SJSA1 (cell line): ENCODE measurements around the gene ABR. TPM values are rescaled to one million over a fixed set of nuclear protein-coding genes. Genes with fewer than 3 reads are reported as not detected.

Experiments
- DNase-seq, 2 experiments: peaks; one replicate each; pipeline ENCODE4 v3.0.0-alpha.2; 2015 to 2020; ENCODE audit warnings: low spot score in 2 of 2, low read depth in 1 of 2
- H3K27ac ChIP-seq: fragments of 250-450 bp; sonication (Bioruptor Pico); 2 replicates; pipeline ENCODE4 v1.5.1; 2020; ENCODE audit warnings: mild to moderate bottlenecking, moderate library complexity
- H3K27me3 ChIP-seq: fragments of 250-450 bp; sonication (Bioruptor Pico); replicated peaks from 2 replicates; pipeline ENCODE4 v1.5.1; 2020; ENCODE audit warnings: mild to moderate bottlenecking, moderate library complexity
- H3K36me3 ChIP-seq: fragments of 250-450 bp; sonication (Bioruptor Pico); 2 replicates; pipeline ENCODE4 v1.5.1; 2020; ENCODE audit warnings: mild to moderate bottlenecking
- H3K4me1 ChIP-seq: fragments of 250-450 bp; sonication (Bioruptor Pico); replicated peaks from 2 replicates; pipeline ENCODE4 v1.6.1; 2021; ENCODE audit warnings: mild to moderate bottlenecking
- H3K4me3 ChIP-seq: fragments of 250-450 bp; sonication (Bioruptor Pico); 2 replicates; pipeline ENCODE4 v1.5.1; 2020; ENCODE audit warnings: mild to moderate bottlenecking
- H3K9me3 ChIP-seq: fragments of 250-450 bp; sonication (Bioruptor Pico); replicated peaks from 2 replicates; pipeline ENCODE4 v1.5.1; 2020; ENCODE audit warnings: mild to moderate bottlenecking
- total RNA-seq: library from RNA; depleted of rRNA; stranded (reverse); fragments of >200 nt; shearing (Covaris generic); gene quantifications from 2 replicates; pipeline ENCODE4 v1.2.3, GENCODE V29; 2014

Gene ABR
- total RNA-seq, 1 experiment from 2014 or later: 16.7 TPM

DNA sequence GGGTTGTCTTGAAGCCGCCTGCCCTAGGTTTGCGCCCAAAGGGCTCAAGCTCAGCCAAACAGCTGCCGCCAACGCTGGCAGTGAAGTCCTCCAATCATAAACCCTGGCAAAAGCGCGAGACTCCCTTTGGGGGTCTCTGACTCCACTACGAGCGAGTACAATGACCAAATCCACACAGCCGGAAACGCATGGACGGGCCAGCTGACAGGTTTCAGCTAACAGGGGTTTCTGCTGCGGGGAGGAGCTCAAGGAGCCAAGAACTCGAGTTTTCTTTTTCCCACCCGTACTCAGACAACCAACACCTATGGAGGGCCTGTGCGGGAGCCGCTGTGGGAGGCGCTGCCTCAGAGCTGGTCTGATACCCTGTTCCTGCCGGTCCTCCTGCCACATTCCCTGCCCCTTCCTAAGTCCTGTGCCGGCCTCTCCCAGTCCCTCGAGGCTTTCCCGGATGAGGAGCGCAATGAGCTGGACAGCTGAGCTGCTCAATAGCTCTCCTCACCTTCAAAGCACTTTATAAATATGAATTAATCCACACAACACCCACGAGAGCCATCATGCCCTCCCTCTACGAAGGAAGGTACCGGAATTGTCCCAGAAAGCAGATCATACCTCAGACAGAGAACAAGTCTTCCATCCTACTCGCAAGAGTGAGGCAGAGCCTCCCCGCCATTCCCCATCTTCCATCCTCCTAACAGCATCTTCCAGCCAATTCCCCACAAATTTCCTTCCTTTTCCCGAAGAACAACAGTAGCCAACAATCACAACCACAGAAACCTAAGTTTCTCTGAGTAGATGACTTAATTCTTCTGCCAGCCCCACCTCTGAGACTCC lies 6.1 kb downstream of the ABR start:
- no peaks in the 10 kb centered on the region for H3K27me3 ChIP-seq

DNA sequence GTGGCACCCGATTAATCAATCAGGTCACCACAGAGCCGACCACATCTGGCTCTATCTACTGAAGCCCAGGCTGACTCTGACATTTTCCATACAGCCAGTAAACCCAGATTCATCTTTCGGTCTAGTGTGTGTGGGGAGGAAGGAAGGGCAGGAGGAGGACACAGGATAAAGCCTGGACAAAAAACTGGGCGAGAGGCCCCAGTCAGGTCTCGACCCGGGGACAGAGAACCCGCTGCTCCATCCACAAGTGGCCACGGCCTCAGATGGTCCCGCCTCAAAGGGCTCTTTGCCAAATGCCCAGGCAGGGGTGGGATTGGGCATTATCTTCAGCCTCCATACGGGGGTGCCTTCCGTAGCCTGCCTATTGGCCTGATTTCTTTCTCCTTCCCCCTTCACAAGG lies 7.8 kb downstream of the ABR start:
- no peak overlapping the region for H3K4me3 ChIP-seq
- no peak overlapping the region for H3K27ac ChIP-seq
- no peaks in the 10 kb centered on the region for H3K9me3 ChIP-seq
- H3K36me3 ChIP-seq: no peaks in the 10 kb centered on the region
- H3K27me3 ChIP-seq: no peaks in the 10 kb centered on the region
- H3K4me1 ChIP-seq: peaks cover 2% of the 10 kb centered on the region
- DNase-seq: no peak

More for the DNA sequence above, 6.1 kb downstream of the ABR start:
- H3K27ac ChIP-seq: no peak overlapping the region
- no peak overlapping the region for H3K4me3 ChIP-seq
- no peak for DNase-seq
- peaks cover 11% of the 10 kb centered on the region for H3K4me1 ChIP-seq
- H3K36me3 ChIP-seq: no peaks in the 10 kb centered on the region
- H3K9me3 ChIP-seq: no peaks in the 10 kb centered on the region

DNA sequence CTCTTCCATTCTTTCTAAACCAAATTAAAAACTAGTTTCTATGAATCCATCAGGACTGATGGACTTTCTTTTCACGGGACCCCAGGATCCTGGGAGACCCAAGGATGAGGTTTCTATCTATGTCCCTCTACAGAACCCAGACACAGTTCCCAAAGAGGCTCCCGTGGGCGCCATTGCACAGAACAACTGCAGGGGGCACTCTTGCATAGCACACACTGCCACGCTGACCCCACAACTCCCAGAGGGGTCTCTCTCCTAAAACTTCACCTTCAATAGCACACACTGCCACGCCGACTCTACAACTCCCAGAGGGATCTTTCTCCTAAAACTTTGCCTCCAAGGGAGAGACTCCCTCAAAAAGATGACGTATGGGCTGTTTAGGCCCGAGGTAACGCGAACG lies 9.0 kb downstream of the ABR start:
- H3K9me3 ChIP-seq: no peaks in the 10 kb centered on the region
- H3K27ac ChIP-seq: no peak overlapping the region
- H3K4me1 ChIP-seq: no peaks in the 10 kb centered on the region
- no peaks in the 10 kb centered on the region for H3K36me3 ChIP-seq
- no peak for DNase-seq
- H3K4me3 ChIP-seq: no peak overlapping the region
- no peaks in the 10 kb centered on the region for H3K27me3 ChIP-seq

DNA sequence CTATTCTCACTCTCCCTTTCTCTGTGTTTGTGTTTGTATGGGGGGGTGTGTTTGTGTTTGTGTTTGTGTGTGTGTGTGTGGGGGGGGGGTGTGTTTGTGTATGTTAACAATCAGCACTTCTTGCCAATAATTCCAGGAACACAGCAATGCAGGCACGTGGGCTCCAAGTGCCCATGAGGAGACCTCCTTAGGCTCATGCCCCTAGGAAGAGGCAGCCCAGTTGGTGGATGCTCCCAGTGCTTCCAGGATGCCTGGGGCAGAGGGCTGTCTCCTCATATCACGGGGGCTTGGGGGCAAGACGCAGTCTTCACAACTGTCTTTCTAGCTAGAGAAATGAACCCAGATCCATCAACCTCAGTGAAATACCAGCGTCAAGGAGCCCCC lies 9.9 kb downstream of the ABR start:
- Histone ChIP-seq H3K36me3 (no peaks in the 10 kb centered on the region), H3K4me1 (no peaks in the 10 kb centered on the region), H3K27ac (no peak overlapping the region), H3K4me3 (no peak overlapping the region), H3K27me3 (no peaks in the 10 kb centered on the region), H3K9me3 (no peaks in the 10 kb centered on the region)
- DNase-seq: no peak

DNA sequence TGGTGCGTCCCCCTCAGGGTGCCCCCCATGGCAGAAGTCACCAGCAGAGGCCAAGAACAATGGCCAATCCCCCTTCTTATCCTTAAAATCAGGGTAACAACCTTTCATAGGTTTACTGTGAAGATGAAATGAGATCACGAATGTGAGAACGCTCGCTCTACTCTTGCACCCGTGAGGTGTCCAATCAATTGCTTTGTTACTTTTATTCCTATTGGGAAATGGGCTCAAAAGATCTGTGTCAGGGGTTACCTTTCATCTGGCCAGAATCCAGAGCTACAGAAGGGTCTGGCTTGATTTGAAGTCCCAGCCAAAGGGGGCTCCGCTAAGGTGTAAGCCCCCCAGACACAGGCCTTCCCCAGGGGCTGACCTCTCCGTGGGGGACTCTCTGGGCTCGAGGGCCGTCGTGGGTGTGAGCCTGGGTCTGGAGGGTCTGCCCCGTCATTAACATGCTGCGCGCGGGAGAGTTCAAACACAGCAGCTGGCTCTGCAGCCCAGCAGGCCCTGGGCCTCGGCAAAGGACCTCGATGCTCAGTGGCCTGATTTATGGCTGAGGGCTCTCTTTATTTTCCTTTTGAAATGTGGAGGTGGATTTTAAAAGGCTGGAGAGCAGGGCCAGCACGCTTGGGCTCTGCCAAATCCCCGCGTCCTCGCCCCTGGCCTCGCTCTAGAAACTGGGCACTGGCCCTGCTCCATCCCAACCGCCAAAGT lies 10.4 kb downstream of the ABR start:
- Histone ChIP-seq H3K4me1 (no peaks in the 10 kb centered on the region), H3K27ac (no peak overlapping the region), H3K36me3 (no peaks in the 10 kb centered on the region), H3K27me3 (no peaks in the 10 kb centered on the region), H3K9me3 (no peaks in the 10 kb centered on the region), H3K4me3 (no peak overlapping the region)
- no peak for DNase-seq

DNA sequence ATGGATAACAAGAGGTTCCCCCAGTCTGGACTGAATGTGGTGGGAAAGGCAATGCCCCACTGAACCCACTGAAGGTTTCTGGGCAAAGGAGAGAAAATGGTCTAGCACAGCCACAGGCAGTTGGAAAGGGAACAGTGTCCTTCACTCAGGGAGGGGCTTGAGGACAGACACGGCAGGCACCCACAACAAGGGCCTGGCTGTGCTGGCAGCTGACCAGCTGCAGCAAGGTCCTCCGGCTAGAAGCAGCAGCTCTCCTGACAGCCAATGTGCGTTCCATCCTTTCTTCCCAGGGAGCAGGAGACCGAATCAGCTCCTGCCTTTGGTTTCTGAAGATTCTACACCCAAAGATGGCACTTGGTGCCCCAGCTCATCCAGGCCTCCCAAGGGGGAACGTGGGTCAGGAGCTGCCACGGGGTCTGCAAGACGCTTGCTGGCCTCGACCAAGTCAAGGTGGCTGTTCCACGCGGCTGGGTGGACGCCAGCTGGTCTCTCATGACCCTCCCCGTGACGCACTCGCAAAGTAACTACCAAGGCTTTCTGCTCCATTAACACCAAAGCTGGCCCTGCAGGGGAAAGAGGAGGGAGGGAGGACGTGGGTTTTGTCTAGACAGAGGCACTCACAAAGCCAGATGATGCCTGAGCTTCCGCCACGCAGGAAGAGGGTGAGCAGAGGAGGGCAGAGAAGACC lies 11.1 kb downstream of the ABR start:
- H3K27ac ChIP-seq: no peak overlapping the region
- no peaks in the 10 kb centered on the region for H3K36me3 ChIP-seq
- no peak overlapping the region for H3K4me3 ChIP-seq
- H3K4me1 ChIP-seq: no peaks in the 10 kb centered on the region
- H3K27me3 ChIP-seq: no peaks in the 10 kb centered on the region
- no peaks in the 10 kb centered on the region for H3K9me3 ChIP-seq
- DNase-seq: no peak

DNA sequence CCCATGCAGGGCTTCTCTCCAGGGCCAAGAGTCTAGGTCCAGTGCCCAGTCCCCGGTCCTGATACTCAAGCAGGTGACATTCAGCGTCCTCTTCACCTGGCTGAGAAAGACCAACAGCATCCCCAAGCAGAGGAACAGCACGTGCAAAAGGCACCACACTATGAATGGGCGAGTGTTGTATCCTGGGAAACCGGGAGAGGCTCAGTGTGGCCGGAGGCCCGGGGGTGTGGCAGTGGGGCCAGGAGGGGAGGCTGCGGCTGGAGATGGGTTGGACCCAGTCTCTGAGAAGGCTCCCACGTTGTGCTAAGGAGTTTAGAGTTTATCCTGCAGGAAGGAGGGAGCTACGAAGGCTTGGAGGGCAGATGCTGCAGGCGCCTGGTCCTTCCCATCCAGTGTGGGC lies 13.5 kb downstream of the ABR start:
- Histone ChIP-seq H3K27ac (no peak overlapping the region), H3K27me3 (no peaks in the 10 kb centered on the region), H3K9me3 (no peaks in the 10 kb centered on the region), H3K4me1 (no peaks in the 10 kb centered on the region), H3K36me3 (no peaks in the 10 kb centered on the region), H3K4me3 (no peak overlapping the region)
- no peak for DNase-seq

DNA sequence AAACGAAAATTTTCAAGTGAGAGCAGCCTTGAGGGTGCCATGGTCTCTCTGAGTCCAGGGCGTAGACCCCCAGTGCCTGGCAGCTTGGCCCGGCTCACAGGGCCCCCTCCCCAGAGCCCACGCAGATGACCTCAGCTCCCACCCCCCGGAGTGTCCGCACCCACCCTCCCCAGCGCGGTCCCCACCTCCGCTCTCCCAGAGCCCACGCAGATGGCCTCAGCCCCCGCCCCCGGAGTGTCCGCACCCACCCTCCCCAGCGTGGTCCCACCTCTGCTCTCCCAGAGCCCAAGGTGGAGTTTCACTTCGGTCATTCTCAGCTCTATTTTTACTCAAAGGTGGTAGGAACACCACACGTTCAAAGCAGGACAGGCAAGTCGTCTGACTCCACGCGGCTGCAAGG lies 13.9 kb downstream of the ABR start:
- Histone ChIP-seq H3K4me1 (no peaks in the 10 kb centered on the region; the same call in 1 of the 2 replicates), H3K27ac (no peak overlapping the region), H3K36me3 (no peaks in the 10 kb centered on the region), H3K9me3 (no peaks in the 10 kb centered on the region), H3K27me3 (no peaks in the 10 kb centered on the region), H3K4me3 (no peak overlapping the region)
- no peak for DNase-seq

DNA sequence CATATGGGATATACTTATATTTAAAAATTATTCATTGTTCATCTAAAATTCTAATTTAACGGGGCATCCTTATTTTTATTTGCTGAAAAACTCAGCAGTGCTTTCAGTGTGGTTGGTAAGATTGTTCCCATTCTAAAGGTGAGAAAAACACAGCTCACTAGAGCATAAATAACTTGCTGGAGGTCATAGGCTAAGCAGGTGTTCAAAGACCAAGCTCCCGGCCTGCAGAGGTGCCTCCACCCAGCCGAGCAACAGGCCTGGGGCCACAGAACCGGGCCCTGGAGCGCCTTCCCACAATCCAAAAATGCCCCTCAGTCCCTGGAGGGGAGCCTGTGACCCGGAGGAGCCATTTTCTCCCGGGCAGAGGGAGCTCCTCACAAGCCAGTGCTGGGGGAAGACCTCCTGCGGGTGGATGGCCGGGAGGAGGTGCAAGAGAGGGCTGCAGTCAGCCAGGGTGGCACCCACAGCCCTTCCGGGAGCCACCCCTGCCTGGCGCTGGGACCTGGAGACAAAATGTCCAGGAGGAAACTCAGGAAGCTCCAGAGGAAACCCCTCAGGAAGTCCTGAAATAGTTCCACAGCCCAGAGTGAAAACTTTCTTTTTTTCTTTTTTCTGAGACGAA lies 14.7 kb downstream of the ABR start:
- Histone ChIP-seq H3K4me3 (no peak overlapping the region), H3K9me3 (no peaks in the 10 kb centered on the region), H3K27ac (no peak overlapping the region), H3K27me3 (no peaks in the 10 kb centered on the region), H3K36me3 (no peaks in the 10 kb centered on the region), H3K4me1 (peaks cover 8% of the 10 kb centered on the region)
- no peak for DNase-seq

DNA sequence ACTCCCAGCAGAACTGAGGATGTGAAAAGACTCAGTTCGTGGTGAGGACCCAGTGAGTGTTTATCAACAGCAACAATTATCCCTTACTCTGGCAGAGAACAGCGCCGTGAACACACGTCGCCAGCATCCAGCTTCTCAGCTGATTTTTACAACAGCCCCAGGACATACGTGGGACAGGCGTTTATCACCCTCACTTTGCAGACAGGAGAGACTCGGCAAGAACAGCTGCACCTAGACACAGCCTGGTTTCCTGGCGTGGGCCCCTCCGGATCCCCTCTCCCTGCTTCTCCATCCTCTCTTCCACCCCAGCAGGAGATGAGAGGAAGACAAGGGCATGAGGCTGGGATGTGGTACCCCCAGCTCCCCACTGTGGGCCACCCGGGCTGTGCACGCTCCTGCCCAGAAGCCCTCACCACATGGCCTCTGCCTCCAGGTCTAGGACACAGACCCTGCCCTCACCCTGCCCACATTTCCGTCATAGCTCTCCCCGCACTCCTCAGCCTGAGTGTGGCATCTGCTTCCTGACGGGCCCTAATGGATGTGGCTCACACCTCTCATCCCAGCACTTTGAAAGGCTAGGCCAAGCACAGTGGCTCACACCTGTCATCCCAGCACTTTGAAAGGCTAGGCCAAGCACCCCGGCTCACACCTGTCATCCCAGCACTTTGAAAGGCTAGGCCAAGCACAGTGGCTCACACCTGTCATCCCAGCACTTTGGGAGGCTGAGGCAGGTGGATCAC lies 17.5 kb downstream of the ABR start:
- Histone ChIP-seq H3K4me1 (peaks cover 19% of the 10 kb centered on the region), H3K9me3 (no peaks in the 10 kb centered on the region), H3K4me3 (no peak overlapping the region), H3K36me3 (no peaks in the 10 kb centered on the region), H3K27ac (no peak overlapping the region), H3K27me3 (no peaks in the 10 kb centered on the region)
- no peak for DNase-seq

DNA sequence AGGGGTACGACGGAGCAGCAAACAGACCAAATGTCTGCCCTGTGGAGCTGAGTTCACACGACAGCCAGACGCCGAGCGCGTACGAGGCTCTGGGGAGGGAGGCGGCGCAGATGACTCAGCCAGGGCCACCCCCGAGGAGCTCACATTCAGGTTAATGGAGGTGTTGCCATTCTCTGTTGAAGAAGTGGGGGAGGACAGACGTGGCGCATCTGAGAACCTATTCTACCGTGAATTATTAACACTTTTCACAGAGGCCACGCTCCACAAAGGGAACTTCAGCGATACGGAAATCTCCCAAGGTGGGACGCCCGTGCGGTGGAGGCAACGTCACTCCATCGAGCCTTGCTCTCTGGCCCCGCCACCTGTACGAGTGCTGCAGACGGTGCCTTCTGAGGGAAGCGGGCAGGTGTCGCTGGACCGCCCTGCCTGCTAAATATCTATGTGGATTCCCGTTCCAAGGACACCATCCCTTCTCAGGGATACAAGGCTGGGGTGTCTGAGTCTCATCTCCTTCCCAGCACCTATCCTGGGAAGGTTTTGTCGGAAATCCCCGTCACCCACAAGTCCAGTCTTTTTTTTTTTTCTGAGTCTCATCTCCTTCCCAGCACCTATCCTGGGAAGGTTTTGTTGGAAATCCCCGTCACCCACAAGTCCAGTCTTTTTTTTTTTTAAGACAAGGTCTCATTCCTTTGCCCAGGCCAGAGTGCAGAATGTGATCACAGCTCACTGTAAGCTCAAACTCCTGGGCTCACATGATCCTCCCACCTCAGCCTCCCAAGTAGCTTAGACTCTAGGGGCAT lies 19.0 kb downstream of the ABR start:
- peak in 1 of 2 experiments; percentile 15 for DNase-seq
- Histone ChIP-seq H3K27ac (no peak overlapping the region), H3K27me3 (no peaks in the 10 kb centered on the region), H3K4me3 (no peak overlapping the region), H3K36me3 (no peaks in the 10 kb centered on the region), H3K4me1 (peaks cover 19% of the 10 kb centered on the region), H3K9me3 (no peaks in the 10 kb centered on the region)

DNA sequence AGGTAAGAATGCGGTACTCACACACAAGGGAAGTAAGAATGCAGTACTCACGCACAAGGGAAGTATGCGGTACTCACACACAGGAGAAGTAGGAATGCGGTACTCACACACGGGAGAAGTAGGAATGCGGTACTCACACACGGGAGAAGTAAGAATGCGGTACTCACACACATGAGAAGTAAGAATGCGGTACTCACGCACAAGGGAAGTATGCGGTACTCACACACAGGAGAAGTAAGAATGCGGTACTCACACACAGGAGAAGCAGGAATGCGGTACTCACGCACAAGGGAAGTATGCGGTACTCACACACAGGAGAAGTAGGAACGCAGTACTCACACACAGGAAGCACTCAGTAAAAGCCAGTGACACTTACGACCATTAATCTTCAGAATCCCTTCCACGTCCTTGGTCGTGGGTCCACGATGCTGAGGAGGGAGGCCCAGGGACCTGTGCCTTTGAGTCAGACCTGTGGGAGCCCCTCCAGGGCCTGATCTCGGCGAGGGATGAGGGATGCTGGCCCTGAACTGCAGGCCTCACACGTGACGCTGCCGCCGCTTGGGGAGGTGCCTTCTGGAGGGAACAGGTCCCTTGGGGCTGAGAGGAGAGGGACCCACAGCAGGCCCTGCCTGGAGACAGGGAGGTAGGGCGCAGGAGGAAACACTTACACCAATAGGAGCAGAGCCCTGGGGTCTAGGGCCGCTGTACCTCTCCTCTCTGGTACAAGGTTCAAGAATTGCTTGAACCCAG lies 20.2 kb downstream of the ABR start:
- H3K27me3 ChIP-seq: no peaks in the 10 kb centered on the region
- peaks cover 19% of the 10 kb centered on the region for H3K4me1 ChIP-seq
- peak in 1 of 2 experiments; percentile 15 for DNase-seq
- peak overlapping the region; percentile 77 for H3K27ac ChIP-seq
- no peaks in the 10 kb centered on the region for H3K36me3 ChIP-seq
- H3K9me3 ChIP-seq: no peaks in the 10 kb centered on the region
- H3K4me3 ChIP-seq: no peak overlapping the region
